H1 (cell line): ENCODE data around the gene ALS2CL. TPM values are rescaled to one million over a fixed set of nuclear protein-coding genes. Genes with fewer than 3 reads are reported as not detected.

Source experiments
- BACH1 ChIP-seq: IDR thresholded peaks from 2 replicates; pipeline ENCODE4 v1.6.1; 2012; ENCODE audit warnings: low read length, improper control_type of control experiment
- CHD7 ChIP-seq: fragments of 300-600 bp; sonication (generic); IDR thresholded peaks from 2 replicates; pipeline ENCODE4 v1.7.1; 2012; ENCODE audit warnings: low read length, moderate library complexity, mild to moderate bottlenecking, inconsistent platforms; ENCODE audit not compliant: insufficient replicate concordance
- GTF2F1 ChIP-seq: IDR thresholded peaks from 2 replicates; pipeline ENCODE4 v1.6.1; 2012; ENCODE audit warnings: low read depth, low read length, improper control_type of control experiment, borderline replicate concordance
- KDM1A ChIP-seq: fragments of 200-600, 300-600 bp; sonication (generic); IDR thresholded peaks from 2 replicates; pipeline ENCODE4 v1.7.1; 2016; ENCODE audit warnings: mild to moderate bottlenecking, low read length, borderline replicate concordance
- NANOG ChIP-seq: IDR thresholded peaks from 2 replicates; pipeline ENCODE4 v1.6.1; 2011; ENCODE audit warnings: low read length, low read depth, mild to moderate bottlenecking, inconsistent platforms; ENCODE audit not compliant: insufficient read depth, poor library complexity, severe bottlenecking
- RBBP5 ChIP-seq: IDR thresholded peaks from 2 replicates; pipeline ENCODE4 v1.7.1; 2012; ENCODE audit warnings: low read depth, mild to moderate bottlenecking, inconsistent platforms, low read length, moderate library complexity, borderline replicate concordance
- polyA plus RNA-seq, 7 experiments: library from polyadenylated mRNA; depleted of rRNA in 3 of 7; stranded (reverse) in 5 of 7; unstranded in 2 of 7; fragments of >200 nt in 5 of 7; fragments of 200-250 nt in 2 of 7; gene quantifications; 1 replicate in 5 of 7; 2 replicates in 1 of 7; 4 replicates in 1 of 7; pipeline versions ENCODE4 v1.2.1 to v1.2.3, GENCODE V29; 2011 to 2013; ENCODE audit warnings: missing spikeins in 2 of 7, mixed read lengths in 2 of 7
- total RNA-seq: library from RNA; stranded (reverse); fragmentation: NEBNext Ultra II Directional; extraction: Animal tissue kit (Norgen Biotek cat#: 25700); gene quantifications from 2 replicates; pipeline ENCODE4 v1.2.1, GENCODE V29; 2021
- TF ChIP-seq, protein P1 (sequence below): IDR thresholded peaks from 2 replicates; pipeline ENCODE4 v1.6.1; 2012; ENCODE audit warnings: inconsistent platforms

Gene ALS2CL
- total and polyA plus RNA-seq, 2 of the 8 experiments (the other 6 are each of a cell fraction or from before 2014, with no cell fraction given), result 4.8 to 5.4 TPM

DNA sequence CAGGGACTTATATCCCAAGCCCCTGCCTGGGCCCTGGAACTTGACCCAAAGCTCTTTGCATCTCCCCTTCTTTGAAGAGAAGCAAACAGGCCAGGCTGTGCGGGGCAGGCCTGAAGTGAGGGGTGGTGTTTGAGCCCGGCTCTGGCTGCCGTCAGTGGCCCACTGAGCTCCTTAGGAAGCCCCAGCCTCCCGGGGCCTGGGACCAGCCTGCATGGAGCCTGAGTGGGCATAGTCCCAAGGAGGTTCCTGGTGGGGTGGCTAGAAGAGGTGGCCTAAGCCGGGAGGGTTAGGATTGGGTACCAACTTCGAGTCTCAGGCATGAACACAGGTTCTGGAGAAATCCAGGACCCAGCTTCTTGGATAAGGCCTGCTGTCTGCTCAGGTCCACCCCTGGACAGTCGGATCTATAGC is 14.1 kb upstream of the ALS2CL start (continued):
- TF ChIP-seq CHD7 (no peak), BACH1 (no peak), NANOG (no peak), RBBP5 (no peak), GTF2F1 (no peak), KDM1A (no peak)
- TF ChIP-seq, protein P1, sequence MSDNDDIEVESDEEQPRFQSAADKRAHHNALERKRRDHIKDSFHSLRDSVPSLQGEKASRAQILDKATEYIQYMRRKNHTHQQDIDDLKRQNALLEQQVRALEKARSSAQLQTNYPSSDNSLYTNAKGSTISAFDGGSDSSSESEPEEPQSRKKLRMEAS, result no peak
